HG02763 (cell line): ENCODE results near the gene NUP85.
"Not testable (repeated sequence)": the region's sequence is repeated elsewhere in the genome, so short reads cannot be mapped to it uniquely, and the experiment has no call there.

ENCODE experiments used
- ATAC-seq: cut with Tn5 transposase; IDR thresholded peaks from one replicate; pipeline ENCODE4 v1.9.1; 2021; ENCODE audit warnings: mild to moderate bottlenecking, moderate library complexity; ENCODE audit not compliant: unreplicated experiment

NUP85 gene

GRCh38 chr17:75205037-75205792 is at the start of gene NUP85:
NUP85 (plus strand) TSS chr17:75205679; CDS start chr17:75205762, 83 bp downstream.
- peak; percentile 67 for ATAC-seq

DNA sequence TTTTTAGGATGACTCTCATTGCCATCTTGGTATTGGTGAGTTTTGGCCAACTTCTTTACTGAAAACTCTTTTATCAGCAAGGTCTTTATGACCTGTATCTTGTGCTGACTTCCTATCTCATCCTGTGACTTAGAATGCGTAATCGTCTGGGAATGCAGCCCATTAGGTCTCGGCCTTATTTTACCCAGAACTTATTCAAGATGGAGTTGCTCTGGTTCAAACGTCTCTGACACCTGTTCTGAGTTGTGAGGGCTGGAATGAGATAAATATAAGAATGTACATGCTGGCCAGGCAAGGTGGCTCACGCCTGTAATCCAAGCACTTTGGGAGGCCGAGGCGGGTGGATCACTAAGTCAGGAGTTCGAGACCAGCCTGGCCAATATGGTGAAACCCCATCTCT is 47.0 kb upstream of the NUP85 start:
- not testable (repeated sequence) for ATAC-seq

- no peak for ATAC-seq
Observed at GRCh38 chr17:75159196-75160031, 46.1 kb upstream of the NUP85 start.

DNA sequence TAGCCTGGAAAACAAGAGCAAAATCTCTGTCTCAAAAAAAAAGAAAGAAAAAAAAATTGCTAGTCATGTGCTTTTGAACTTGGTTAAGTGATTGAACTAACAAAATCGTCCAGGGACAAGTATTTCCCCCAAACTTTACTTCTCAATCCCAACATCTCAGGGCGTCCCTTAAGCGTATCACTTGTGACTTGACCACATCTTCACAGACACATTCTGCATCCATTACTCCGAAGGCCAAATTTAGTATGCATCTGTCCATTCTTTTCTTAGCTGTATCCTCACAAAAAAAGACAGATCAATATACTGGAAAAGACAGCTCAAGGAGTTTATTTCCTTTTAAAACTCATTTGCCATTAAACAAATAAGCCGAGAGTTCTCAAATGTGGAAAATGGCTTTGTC is 45.3 kb upstream of the NUP85 start:
- ATAC-seq = no peak

DNA sequence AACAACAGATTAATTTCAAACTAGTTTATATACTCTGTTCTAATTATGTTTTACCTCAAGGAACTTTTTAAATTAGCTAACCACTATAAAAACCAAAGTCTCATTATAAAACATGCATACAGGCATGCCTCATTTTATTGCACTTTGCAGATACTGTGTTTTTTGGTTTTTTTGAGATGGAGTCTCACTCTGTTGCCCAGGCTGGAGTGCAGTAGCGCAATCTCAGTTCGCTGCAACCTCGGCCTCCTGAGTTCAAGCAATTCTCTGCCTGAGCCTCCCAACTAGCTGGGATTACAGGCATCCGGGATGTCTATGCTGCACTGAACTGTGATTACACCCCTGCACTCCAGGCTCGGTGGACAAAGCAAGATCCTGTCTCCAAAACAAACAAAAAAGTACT is 42.4 kb upstream of the NUP85 start:
- no peak for ATAC-seq

DNA sequence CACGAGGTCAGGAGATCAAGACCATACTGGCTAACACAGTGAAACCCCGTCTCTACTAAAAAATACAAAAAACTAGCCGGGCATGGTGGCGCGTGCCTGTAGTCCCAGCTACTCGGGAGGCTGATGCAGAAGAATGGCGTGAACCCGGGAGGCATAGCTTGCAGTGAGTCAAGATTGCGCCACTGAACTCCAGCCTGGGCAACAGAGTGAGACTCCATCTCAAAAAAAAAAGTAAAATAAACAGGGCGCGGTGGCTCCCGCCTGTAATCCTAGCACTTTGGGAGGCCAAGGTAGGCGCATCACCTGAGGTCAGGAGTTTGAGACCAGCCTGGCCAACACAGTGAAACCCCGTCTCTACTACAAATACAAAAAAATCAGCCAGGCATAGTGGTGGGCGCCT is 40.9 kb upstream of the NUP85 start:
- ATAC-seq = not testable (repeated sequence)

DNA sequence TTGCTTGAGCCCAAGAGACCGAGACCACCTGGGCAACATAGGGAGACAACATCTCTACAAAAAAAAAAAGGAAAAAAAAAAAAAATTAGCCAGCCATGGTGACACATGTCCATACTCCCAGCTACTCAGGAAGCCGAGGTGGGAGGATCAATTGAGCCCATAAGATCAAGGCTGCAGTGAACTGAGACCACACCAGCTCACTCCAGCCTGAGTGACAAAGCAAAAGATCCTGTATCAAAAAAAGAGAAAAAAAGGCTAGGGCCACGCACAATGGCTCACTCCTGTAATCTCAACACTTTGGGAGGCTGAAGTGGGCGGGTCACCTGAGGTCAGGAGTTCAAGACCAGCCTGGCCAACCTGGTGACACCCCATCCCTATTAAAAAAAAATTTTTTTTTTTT is 36.5 kb upstream of the NUP85 start:
- no peak for ATAC-seq

DNA sequence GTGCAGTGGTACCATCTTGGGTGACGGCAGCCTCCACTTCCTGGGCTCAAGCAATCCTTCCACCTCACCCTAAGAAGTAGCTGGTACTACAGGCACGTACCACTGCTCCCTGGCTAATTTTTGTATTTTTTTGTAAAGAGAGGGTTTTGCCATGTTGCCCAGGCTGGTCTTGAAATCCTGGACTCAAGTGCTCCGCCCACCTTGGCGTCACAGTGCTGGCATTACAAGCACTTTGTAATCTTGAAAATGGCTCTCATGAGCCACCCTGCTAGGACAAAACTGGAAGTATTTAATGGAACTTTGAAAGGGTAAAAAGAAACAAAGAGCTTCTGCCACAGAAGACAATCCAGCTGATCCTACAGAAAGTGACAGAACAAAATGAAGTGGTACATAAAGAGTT is 32.0 kb upstream of the NUP85 start:
- no peak for ATAC-seq

DNA sequence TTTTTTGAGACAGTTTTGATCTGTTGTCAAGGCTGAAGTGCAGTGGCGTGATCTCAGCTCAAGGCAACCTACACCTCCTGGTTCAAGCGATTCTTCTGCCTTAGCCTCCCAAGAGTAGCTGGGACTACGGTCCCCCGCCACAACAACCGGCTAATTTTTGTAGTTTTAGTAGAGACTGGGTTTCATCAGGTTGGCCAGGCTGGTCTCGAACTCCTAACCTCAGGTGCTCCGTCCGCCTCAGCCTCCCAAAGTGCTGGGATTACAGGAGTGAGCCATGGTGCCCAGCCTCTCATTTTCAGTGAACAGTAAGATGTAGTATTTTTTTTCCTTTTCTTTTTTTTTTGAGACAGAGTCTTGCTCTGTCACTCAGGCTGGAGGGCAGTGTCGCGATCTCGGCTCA is 30.5 kb upstream of the NUP85 start:
- ATAC-seq = no peak

DNA sequence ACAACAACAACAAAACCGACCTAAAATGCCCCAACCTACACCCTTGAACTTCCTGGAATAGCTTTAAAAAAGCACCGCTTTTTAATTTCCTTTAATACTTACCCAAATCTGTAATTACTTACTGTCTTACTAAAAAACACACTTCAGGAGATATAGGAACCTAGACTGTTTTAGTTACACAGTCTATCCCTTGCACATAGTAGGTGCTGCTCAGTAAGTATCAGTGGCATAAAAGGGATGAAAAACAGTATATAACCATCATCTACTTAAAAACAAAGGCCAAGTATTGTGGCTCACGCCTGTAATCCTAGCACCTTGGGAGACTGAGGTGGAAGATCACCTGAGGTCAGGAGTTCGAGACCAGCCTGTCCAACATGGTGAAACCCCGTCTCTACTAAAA is 28.9 kb upstream of the NUP85 start:
- ATAC-seq = no peak

DNA sequence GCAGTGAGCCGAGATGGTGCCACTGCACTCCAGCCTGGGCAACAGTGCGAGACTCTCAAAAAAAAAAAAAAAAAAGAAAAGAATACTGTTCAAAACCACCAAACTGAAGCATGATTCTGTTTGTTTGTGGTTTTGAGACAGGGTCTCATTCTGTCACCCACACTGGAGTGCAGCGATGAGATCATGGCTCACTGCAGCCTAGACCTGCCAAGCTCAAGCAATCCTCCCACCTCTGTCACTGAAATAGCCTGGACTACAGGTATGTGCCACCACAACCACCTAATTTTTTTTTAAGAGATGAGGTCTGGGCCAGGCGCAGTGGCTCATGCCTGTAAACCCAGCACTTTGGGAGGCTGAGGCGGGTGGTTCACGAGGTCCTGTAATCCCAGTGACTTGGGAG is 27.0 kb upstream of the NUP85 start:
- ATAC-seq = no peak

- no peak for ATAC-seq
Observed at GRCh38 chr17:75181110-75181509, 24.4 kb upstream of the NUP85 start.

DNA sequence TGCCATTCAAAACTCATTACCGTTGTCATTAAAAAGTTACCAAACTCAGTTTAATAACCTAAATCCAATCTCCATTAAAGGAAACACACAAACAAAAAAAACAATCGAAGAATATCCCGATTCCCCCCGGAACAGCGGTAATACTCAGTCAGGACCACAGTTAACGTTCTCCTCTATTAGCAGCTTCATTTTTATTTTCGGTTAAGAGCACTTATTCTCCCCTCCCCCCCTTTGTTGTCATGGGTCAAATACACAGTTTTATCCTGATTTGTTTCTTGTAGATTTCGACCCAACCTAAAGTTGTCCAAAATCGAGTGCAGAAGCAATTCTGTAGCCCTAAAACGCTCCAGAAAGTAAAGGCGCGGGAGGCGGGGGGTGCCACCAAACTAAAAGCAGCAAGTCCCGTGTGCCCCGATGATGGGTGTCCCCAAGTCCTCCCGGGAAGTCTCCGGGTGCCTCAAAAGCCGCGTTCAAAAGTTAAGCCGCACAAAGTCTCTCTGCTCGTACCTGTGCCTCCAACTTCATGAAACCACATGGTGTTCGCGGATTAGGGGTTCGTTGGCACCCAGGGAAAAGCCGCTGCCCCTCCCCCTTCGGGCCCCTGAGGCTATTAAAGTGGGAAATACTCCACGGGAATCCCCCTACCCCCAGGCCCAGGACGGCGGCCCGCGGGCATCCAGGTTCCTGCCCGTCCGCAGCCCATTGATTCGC is 23.7 kb upstream of the NUP85 start:
- peak; percentile 13 for ATAC-seq

- ATAC-seq = peak; percentile 17
Observed at GRCh38 chr17:75182319-75182568, 23.2 kb upstream of the NUP85 start.

GRCh38 chr17:75182569-75183436 is 22.7 kb upstream of the NUP85 start, which contains the start of gene SUMO2:
SUMO2 (minus strand) TSS chr17:75182959; CDS start chr17:75182834, 125 bp downstream.
- ATAC-seq = peak; percentile 79

GRCh38 chr17:75183999-75184884 is 21.2 kb upstream of the NUP85 start:
- ATAC-seq = no peak

GRCh38 chr17:75188614-75189013 is 16.9 kb upstream of the NUP85 start:
- ATAC-seq = no peak

GRCh38 chr17:75191584-75191983 is 13.9 kb upstream of the NUP85 start:
- ATAC-seq = no peak

- ATAC-seq = no peak
Observed at GRCh38 chr17:75194879-75195278, 10.6 kb upstream of the NUP85 start.
